Liver (tissue), 9 donors: ENCODE results near the gene CPLX1. TPM values are rescaled to one million over a fixed set of nuclear protein-coding genes. Genes with fewer than 3 reads are reported as not detected.

Experiments
- DNase-seq: peaks from one replicate; pipeline ENCODE4 v3.0.0-alpha.2; 2017; ENCODE audit warnings: low spot score
- H3K27ac ChIP-seq, 2 donors: one replicate each; pipeline ENCODE4 v1.7.0; 2013; ENCODE audit warnings: inconsistent platforms in 2 of 2, low read length in 2 of 2, control low read depth in 1 of 2, low read depth in 1 of 2, mild to moderate bottlenecking in 1 of 2
- H3K27me3 ChIP-seq, 4 donors: one replicate each; pipeline versions ENCODE4 v1.6.1 to v1.7.0; 2013; ENCODE audit warnings: low read length in 3 of 4, inconsistent platforms in 1 of 4, mild to moderate bottlenecking in 1 of 4, moderate library complexity in 1 of 4; ENCODE audit not compliant: control insufficient read depth in 4 of 4, insufficient read depth in 4 of 4
- H3K36me3 ChIP-seq, 4 donors: one replicate each; pipeline versions ENCODE4 v1.6.1 to v1.7.0; 2013; ENCODE audit warnings: low read length in 3 of 4, mild to moderate bottlenecking in 3 of 4, low read depth in 1 of 4, moderate library complexity in 1 of 4; ENCODE audit not compliant: control insufficient read depth in 4 of 4, insufficient read depth in 3 of 4
- H3K4me1 ChIP-seq, 4 donors: one replicate each; pipeline versions ENCODE4 v1.6.1 to v1.7.0; 2013; ENCODE audit warnings: low read length in 3 of 4, mild to moderate bottlenecking in 3 of 4, moderate library complexity in 1 of 4; ENCODE audit not compliant: control insufficient read depth in 4 of 4, insufficient read depth in 4 of 4
- H3K4me3 ChIP-seq, 3 donors: one replicate each; pipeline versions ENCODE4 v1.6.1 to v1.7.0; 2013; ENCODE audit warnings: low read length in 3 of 3, control low read depth in 1 of 3, low read depth in 1 of 3, mild to moderate bottlenecking in 1 of 3
- H3K9ac ChIP-seq, 2 donors: one replicate each; pipeline ENCODE4 v1.7.0; 2013; ENCODE audit warnings: low read length in 2 of 2, mild to moderate bottlenecking in 2 of 2, moderate library complexity in 2 of 2, control low read depth in 1 of 2, low read depth in 1 of 2
- H3K9me3 ChIP-seq, 4 donors: one replicate each; pipeline versions ENCODE4 v1.6.1 to v1.7.0; 2013; ENCODE audit warnings: low read length in 3 of 4; ENCODE audit not compliant: control insufficient read depth in 4 of 4
- EGR1 ChIP-seq, 2 donors: IDR thresholded peaks; 2 replicates each; pipeline ENCODE4 v1.6.1; 2016 to 2018; ENCODE audit warnings: antibody characterized with exemption in 2 of 2, low read depth in 2 of 2
- FOXA2 ChIP-seq: IDR thresholded peaks from 2 replicates; pipeline ENCODE4 v1.6.1; 2016; ENCODE audit warnings: antibody characterized with exemption
- GABPA ChIP-seq, 2 donors: IDR thresholded peaks in 1 of 2; conservative IDR thresholded peaks in 1 of 2; 2 replicates each; pipeline ENCODE4 v1.6.1; 2016; ENCODE audit warnings: antibody characterized with exemption in 2 of 2, mild to moderate bottlenecking in 1 of 2, moderate library complexity in 1 of 2
- HNF4G ChIP-seq: IDR thresholded peaks from 2 replicates; pipeline ENCODE4 v1.6.1; 2016; ENCODE audit warnings: antibody characterized with exemption
- JUND ChIP-seq, 2 donors: IDR thresholded peaks; 2 replicates each; pipeline ENCODE4 v1.6.1; 2016; ENCODE audit warnings: antibody characterized with exemption in 2 of 2
- NR2F2 ChIP-seq: IDR thresholded peaks from 2 replicates; pipeline ENCODE4 v1.6.1; 2016; ENCODE audit warnings: antibody characterized with exemption
- RAD21 ChIP-seq, 2 donors: IDR thresholded peaks; 2 replicates each; pipeline ENCODE4 v1.6.1; 2016; ENCODE audit warnings: antibody characterized with exemption in 2 of 2, mild to moderate bottlenecking in 2 of 2
- TAF1 ChIP-seq: conservative IDR thresholded peaks from 2 replicates; pipeline ENCODE4 v1.6.1; 2016; ENCODE audit warnings: antibody characterized with exemption, mild to moderate bottlenecking
- YY1 ChIP-seq: IDR thresholded peaks from 2 replicates; pipeline ENCODE4 v1.6.1; 2016; ENCODE audit warnings: antibody characterized with exemption, mild to moderate bottlenecking
- WGBS: extraction: QIAGEN DNeasy Blood & Tissue Kit; methylation state at CpG from one replicate; pipeline ENCODE4 v1.1.7; 2013; 5-methylcytosine and 5-hydroxymethylcytosine counted together
- polyA plus RNA-seq, 2 donors: library from polyadenylated mRNA; stranded (reverse) in 1 of 2; unstranded in 1 of 2; fragments of 200-250 nt in 1 of 2; fragments of >200 nt in 1 of 2; fragmentation: Nextera tagmentation in 1 of 2; extraction: Ambion mirVana in 1 of 2; gene quantifications; one replicate each; pipeline versions ENCODE4 v1.2.1 to v1.2.3, GENCODE V29; 2013 to 2015
- total RNA-seq, 2 donors: library from RNA; depleted of rRNA; stranded (reverse); fragments of >200 nt; gene quantifications; one replicate each; pipeline ENCODE4 v1.2.3, GENCODE V29; 2014
- TF ChIP-seq, protein P1 (sequence below): fragments of 150-350 bp; IDR thresholded peaks from 2 replicates; pipeline ENCODE4 v1.5.1; 2017; ENCODE audit warnings: improper control_type of control experiment, low read depth, low read length; ENCODE audit not compliant: missing input control
- TF ChIP-seq, protein P2 (sequence below): IDR thresholded peaks from 2 replicates; pipeline ENCODE4 v1.6.1; 2016; ENCODE audit warnings: antibody characterized with exemption
- TF ChIP-seq, protein P3 (sequence below): IDR thresholded peaks from 2 replicates; pipeline ENCODE4 v1.6.1; 2016; ENCODE audit warnings: antibody characterized with exemption, mild to moderate bottlenecking
- TF ChIP-seq, protein P4 (sequence below): IDR thresholded peaks from 2 replicates; pipeline ENCODE4 v1.6.1; 2016; ENCODE audit warnings: antibody characterized with exemption
- TF ChIP-seq, protein P5 (sequence below): IDR thresholded peaks from 2 replicates; pipeline ENCODE4 v1.6.1; 2016; ENCODE audit warnings: antibody characterized with exemption
- donor health status: healthy.
- donor health status: healthy.
- donor health status: healthy.
- donor health status: healthy.
- donor health status: healthy.

The CPLX1 gene
- total and polyA plus RNA-seq, 4 donors, result 0.14 to 2.8 (median 0.80) TPM

DNA sequence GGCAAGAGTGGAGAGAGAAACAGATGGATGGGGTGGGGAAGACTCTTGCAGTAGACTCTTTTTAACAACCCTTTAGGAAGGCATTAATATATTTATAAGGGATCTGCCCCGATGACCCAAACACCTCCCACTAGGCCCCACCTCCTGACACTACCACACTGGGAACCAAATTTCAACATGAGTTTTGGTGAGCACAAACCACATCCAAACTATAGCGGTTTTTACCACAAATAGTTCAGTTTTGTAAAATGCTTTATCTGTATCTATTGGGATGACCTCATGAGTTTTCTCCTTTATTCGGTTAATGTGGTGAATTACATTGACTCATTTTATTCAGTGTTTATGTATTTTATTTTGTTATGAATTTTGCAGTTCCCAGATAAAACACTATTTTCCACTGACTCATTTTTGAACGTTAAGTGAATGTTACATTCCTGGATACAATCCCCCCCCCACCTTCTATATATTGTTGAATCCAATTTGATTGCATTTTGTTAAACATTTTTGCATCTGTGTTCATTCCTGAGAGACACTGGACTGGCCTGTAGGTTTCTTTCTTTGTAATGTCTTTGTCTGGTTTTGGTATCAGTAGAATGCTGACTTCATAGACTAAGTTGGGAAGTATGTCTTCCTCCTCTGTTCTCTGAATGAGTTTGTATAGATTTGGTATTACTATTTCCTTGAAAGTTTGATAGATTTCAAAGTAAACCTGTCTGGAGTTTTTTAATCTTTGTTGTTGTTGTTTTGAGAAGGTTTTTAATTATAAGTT lies 13.9 kb upstream of the CPLX1 start:
- no peak overlapping the region for H3K9ac ChIP-seq
- DNase-seq, result no peak
- H3K36me3 ChIP-seq, result peaks cover 0 to 2% (median 0%) of the 10 kb centered on the region in 4 donors
- H3K4me1 ChIP-seq, result no peaks in the 10 kb centered on the region
- no peaks in the 10 kb centered on the region for H3K27me3 ChIP-seq
- H3K27ac ChIP-seq, result no peak overlapping the region
- H3K9me3 ChIP-seq, result peaks cover 2 to 11% (median 7%) of the 10 kb centered on the region in 4 donors
- TF ChIP-seq, protein P1, sequence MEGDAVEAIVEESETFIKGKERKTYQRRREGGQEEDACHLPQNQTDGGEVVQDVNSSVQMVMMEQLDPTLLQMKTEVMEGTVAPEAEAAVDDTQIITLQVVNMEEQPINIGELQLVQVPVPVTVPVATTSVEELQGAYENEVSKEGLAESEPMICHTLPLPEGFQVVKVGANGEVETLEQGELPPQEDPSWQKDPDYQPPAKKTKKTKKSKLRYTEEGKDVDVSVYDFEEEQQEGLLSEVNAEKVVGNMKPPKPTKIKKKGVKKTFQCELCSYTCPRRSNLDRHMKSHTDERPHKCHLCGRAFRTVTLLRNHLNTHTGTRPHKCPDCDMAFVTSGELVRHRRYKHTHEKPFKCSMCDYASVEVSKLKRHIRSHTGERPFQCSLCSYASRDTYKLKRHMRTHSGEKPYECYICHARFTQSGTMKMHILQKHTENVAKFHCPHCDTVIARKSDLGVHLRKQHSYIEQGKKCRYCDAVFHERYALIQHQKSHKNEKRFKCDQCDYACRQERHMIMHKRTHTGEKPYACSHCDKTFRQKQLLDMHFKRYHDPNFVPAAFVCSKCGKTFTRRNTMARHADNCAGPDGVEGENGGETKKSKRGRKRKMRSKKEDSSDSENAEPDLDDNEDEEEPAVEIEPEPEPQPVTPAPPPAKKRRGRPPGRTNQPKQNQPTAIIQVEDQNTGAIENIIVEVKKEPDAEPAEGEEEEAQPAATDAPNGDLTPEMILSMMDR, result no peak
- TF ChIP-seq, protein P2, sequence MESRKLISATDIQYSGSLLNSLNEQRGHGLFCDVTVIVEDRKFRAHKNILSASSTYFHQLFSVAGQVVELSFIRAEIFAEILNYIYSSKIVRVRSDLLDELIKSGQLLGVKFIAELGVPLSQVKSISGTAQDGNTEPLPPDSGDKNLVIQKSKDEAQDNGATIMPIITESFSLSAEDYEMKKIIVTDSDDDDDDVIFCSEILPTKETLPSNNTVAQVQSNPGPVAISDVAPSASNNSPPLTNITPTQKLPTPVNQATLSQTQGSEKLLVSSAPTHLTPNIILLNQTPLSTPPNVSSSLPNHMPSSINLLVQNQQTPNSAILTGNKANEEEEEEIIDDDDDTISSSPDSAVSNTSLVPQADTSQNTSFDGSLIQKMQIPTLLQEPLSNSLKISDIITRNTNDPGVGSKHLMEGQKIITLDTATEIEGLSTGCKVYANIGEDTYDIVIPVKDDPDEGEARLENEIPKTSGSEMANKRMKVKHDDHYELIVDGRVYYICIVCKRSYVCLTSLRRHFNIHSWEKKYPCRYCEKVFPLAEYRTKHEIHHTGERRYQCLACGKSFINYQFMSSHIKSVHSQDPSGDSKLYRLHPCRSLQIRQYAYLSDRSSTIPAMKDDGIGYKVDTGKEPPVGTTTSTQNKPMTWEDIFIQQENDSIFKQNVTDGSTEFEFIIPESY, result no peak
- TF ChIP-seq JUND (IDR thresholded peaks at IDR 0.05) (no peak), RAD21 (IDR thresholded peaks at IDR 0.05) (no peak)
- TF ChIP-seq, protein P3, sequence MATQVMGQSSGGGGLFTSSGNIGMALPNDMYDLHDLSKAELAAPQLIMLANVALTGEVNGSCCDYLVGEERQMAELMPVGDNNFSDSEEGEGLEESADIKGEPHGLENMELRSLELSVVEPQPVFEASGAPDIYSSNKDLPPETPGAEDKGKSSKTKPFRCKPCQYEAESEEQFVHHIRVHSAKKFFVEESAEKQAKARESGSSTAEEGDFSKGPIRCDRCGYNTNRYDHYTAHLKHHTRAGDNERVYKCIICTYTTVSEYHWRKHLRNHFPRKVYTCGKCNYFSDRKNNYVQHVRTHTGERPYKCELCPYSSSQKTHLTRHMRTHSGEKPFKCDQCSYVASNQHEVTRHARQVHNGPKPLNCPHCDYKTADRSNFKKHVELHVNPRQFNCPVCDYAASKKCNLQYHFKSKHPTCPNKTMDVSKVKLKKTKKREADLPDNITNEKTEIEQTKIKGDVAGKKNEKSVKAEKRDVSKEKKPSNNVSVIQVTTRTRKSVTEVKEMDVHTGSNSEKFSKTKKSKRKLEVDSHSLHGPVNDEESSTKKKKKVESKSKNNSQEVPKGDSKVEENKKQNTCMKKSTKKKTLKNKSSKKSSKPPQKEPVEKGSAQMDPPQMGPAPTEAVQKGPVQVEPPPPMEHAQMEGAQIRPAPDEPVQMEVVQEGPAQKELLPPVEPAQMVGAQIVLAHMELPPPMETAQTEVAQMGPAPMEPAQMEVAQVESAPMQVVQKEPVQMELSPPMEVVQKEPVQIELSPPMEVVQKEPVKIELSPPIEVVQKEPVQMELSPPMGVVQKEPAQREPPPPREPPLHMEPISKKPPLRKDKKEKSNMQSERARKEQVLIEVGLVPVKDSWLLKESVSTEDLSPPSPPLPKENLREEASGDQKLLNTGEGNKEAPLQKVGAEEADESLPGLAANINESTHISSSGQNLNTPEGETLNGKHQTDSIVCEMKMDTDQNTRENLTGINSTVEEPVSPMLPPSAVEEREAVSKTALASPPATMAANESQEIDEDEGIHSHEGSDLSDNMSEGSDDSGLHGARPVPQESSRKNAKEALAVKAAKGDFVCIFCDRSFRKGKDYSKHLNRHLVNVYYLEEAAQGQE, result no peak
- WGBS, result 93% methylated on average over 4 of the region's 4 CpGs
- H3K4me3 ChIP-seq, result no peak overlapping the region

DNA sequence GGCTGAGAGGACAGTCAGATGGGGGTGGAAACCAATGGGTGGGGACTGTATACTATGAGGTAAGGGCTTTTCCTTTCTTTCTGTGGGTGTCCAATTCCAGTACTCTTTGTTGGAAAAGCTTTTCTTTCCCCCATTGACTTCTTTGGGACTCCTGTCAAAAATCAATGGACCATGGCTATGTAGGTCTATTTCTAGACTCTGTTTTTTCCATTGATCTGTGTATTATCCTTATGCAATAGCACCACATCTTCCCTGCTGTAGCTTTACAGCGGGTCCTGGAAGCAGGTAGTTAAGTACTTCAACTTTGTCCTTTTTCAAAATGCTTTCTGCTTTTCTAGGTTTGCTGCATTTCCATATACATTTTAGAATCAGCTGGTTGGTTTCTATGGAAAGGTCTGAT lies 11.8 kb upstream of the CPLX1 start:
- Histone ChIP-seq H3K36me3 (no peaks in the 10 kb centered on the region), H3K27ac (no peak overlapping the region), H3K9ac (no peak overlapping the region), H3K27me3 (no peaks in the 10 kb centered on the region), H3K9me3 (peaks cover 2 to 11% (median 7%) of the 10 kb centered on the region in 4 donors), H3K4me3 (peak overlapping the region in 1 of 3 donors; percentile 18), H3K4me1 (no peaks in the 10 kb centered on the region)
- DNase-seq, result no peak
- WGBS, result 96% methylated on average over 1 of the region's 1 CpG
- TF ChIP-seq NR2F2 (no peak), FOXA2 (no peak), EGR1 (IDR thresholded peaks at IDR 0.05; ENCODE audit: low read depth in 2 of 2) (no peak), HNF4G (no peak), JUND (IDR thresholded peaks at IDR 0.05) (no peak), TAF1 (no peak), RAD21 (IDR thresholded peaks at IDR 0.05) (no peak), GABPA (IDR thresholded peaks at IDR 0.05 in 1 of 2, conservative IDR thresholded peaks at IDR 0.05 in 1 of 2) (no peak), YY1 (no peak)
- TF ChIP-seq, protein P4, sequence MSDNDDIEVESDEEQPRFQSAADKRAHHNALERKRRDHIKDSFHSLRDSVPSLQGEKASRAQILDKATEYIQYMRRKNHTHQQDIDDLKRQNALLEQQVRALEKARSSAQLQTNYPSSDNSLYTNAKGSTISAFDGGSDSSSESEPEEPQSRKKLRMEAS, result no peak
- TF ChIP-seq, protein P3, result no peak
- TF ChIP-seq, protein P2, result no peak
- TF ChIP-seq, protein P5, sequence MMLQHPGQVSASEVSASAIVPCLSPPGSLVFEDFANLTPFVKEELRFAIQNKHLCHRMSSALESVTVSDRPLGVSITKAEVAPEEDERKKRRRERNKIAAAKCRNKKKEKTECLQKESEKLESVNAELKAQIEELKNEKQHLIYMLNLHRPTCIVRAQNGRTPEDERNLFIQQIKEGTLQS, result no peak
